WTC11 (cell line): ENCODE measurements around the gene MTSS2. TPM values are rescaled to one million over a fixed set of nuclear protein-coding genes. Genes with fewer than 3 reads are reported as not detected.

Experiments
- ATAC-seq: fragments of 200-7000 bp; cut with Tn5 transposase; 2 replicates; pipeline ENCODE4 v1.10.0; 2021; ENCODE audit warnings: mild to moderate bottlenecking, moderate library complexity
- CTCF ChIA-PET: fragments of 300-600 bp; sonication (Branson Sonifier 250); formaldehyde crosslinking; loops from one replicate; lab custom pipeline; 2021; ENCODE audit warnings: antibody characterized with exemption; lab: Charles Lee
- POLR2A ChIA-PET: fragments of 350-600 bp; sonication (Branson Sonifier 250); formaldehyde crosslinking; loops from one replicate; lab custom pipeline; 2021; ENCODE audit warnings: antibody characterized with exemption; lab: Charles Lee
- DNase-seq: peaks from one replicate; pipeline ENCODE4 v3.0.0; 2021; ENCODE audit warnings: low spot score
- H3K27ac Mint-ChIP-seq: 2 replicates; pipeline ENCODE4 v1.8.0; 2021; ENCODE audit warnings: mixed read lengths
- H3K27me3 Mint-ChIP-seq: 2 replicates; pipeline ENCODE4 v1.8.0; 2021; ENCODE audit warnings: low read depth, mild to moderate bottlenecking, moderate library complexity, mixed read lengths
- H3K36me3 Mint-ChIP-seq: 2 replicates; pipeline ENCODE4 v1.8.0; 2021; ENCODE audit warnings: mixed read lengths
- H3K4me1 Mint-ChIP-seq: 2 replicates; pipeline ENCODE4 v1.8.0; 2022; ENCODE audit warnings: mixed read lengths
- H3K4me3 Mint-ChIP-seq: 2 replicates; pipeline ENCODE4 v1.8.0; 2021; ENCODE audit warnings: mild to moderate bottlenecking, moderate library complexity, mixed read lengths
- H3K9me3 Mint-ChIP-seq: 2 replicates; pipeline ENCODE4 v1.8.0; 2021; ENCODE audit warnings: mixed read lengths
- AFF4 ChIP-seq: sonication (generic); formaldehyde crosslinking; IDR thresholded peaks from 2 replicates; pipeline ENCODE4 v1.8.1; 2023; ENCODE audit warnings: mild to moderate bottlenecking, missing genetic modification reagents, borderline replicate concordance
- E2F1 ChIP-seq: sonication (generic); formaldehyde crosslinking; IDR thresholded peaks from 2 replicates; pipeline ENCODE4 v1.8.0; 2022; ENCODE audit warnings: mild to moderate bottlenecking, missing genetic modification reagents
- FOXK1 ChIP-seq: sonication (generic); formaldehyde crosslinking; IDR thresholded peaks from 2 replicates; pipeline ENCODE4 v1.8.0; 2022; ENCODE audit warnings: mild to moderate bottlenecking, moderate library complexity, missing genetic modification reagents
- FOXP4 ChIP-seq: sonication (generic); formaldehyde crosslinking; IDR thresholded peaks from 2 replicates; pipeline ENCODE4 v1.8.0; 2022; ENCODE audit warnings: mild to moderate bottlenecking, missing genetic modification reagents
- GABPB1 ChIP-seq: sonication (generic); formaldehyde crosslinking; IDR thresholded peaks from 2 replicates; pipeline ENCODE4 v1.8.1; 2023; ENCODE audit warnings: mild to moderate bottlenecking, missing genetic modification reagents
- MYBL2 ChIP-seq: sonication (generic); formaldehyde crosslinking; IDR thresholded peaks from 2 replicates; pipeline ENCODE4 v1.8.1; 2023; ENCODE audit warnings: mild to moderate bottlenecking, moderate library complexity, missing genetic modification reagents
- NFE2L1 ChIP-seq: sonication (generic); formaldehyde crosslinking; IDR thresholded peaks from 2 replicates; pipeline ENCODE4 v1.8.1; 2023; ENCODE audit warnings: missing genetic modification reagents
- PREB ChIP-seq: sonication (generic); formaldehyde crosslinking; IDR thresholded peaks from 2 replicates; pipeline ENCODE4 v1.8.1; 2022; ENCODE audit warnings: mild to moderate bottlenecking, missing genetic modification reagents, moderate library complexity, borderline replicate concordance
- PRRX2 ChIP-seq: fragments of 250-450 bp; sonication (Bioruptor Pico); IDR thresholded peaks from 2 replicates; pipeline ENCODE4 v1.8.0; 2021; ENCODE audit warnings: mild to moderate bottlenecking
- SP1 ChIP-seq: sonication (generic); formaldehyde crosslinking; conservative IDR thresholded peaks from 2 replicates; pipeline ENCODE4 v1.8.1; 2022; ENCODE audit warnings: missing genetic modification reagents
- TEAD1 ChIP-seq: sonication (generic); formaldehyde crosslinking; IDR thresholded peaks from 2 replicates; pipeline ENCODE4 v1.8.0; 2022; ENCODE audit warnings: mild to moderate bottlenecking, missing genetic modification reagents
- USF1 ChIP-seq: sonication (generic); formaldehyde crosslinking; IDR thresholded peaks from 2 replicates; pipeline ENCODE4 v1.8.0; 2022; ENCODE audit warnings: mild to moderate bottlenecking, missing genetic modification reagents
- ZNF219 ChIP-seq: sonication (generic); formaldehyde crosslinking; IDR thresholded peaks from 2 replicates; pipeline ENCODE4 v1.8.0; 2023; ENCODE audit warnings: missing genetic modification reagents, mild to moderate bottlenecking, borderline replicate concordance
- ZNF425 ChIP-seq: fragments of 250-450 bp; sonication (Bioruptor Pico); conservative IDR thresholded peaks from 2 replicates; pipeline ENCODE4 v1.9.0; 2021; ENCODE audit warnings: mild to moderate bottlenecking
- ZNF512 ChIP-seq: sonication (generic); formaldehyde crosslinking; IDR thresholded peaks from 2 replicates; pipeline ENCODE4 v1.8.1; 2022; ENCODE audit warnings: missing genetic modification reagents, borderline replicate concordance
- total RNA-seq: library from RNA; stranded (reverse); gene quantifications from 3 replicates; pipeline ENCODE4 v1.2.3, GENCODE V29; 2021

MTSS2 gene
- total RNA-seq, 1 experiment from 2014 or later = 28.3 TPM

- 0 out of 2 replicates have a peak, but pooled peaks have one; percentile 32 for TF ChIP-seq FOXP4 (CRISPR knock-in tag)
- no peak for TF ChIP-seq TEAD1
- TF ChIP-seq ZNF512 = no peak
- peak; percentile 89 for TF ChIP-seq USF1
- peak; percentile 61 for TF ChIP-seq SP1 (CRISPR knock-in tag)
- no peak for TF ChIP-seq PRRX2 (CRISPR knock-in tag)
- TF ChIP-seq ZNF425 (CRISPR knock-in tag) = no peak
Observed at GRCh38 chr16:70685938-70686375, at the start of gene MTSS2 (continued).

- POLR2A ChIA-PET = interaction anchor here (0.8 to 1.3 kb wide), 2 partner anchors 20 to 66 kb away, joined by 3 to 4 read pairs; partner anchors contain the start of gene VAC14
Observed at GRCh38 chr16:70735141-70735979, 49.5 kb upstream of the MTSS2 start.

GRCh38 chr16:70734522-70735095, 48.8 kb upstream of the MTSS2 start:
- Mint-ChIP-seq H3K4me3 (no peak overlapping the region), H3K27ac (no peak overlapping the region; the same call in 1 of the 2 replicates), H3K4me1 (peaks cover 21% of the 10 kb centered on the region), H3K27me3 (no peaks in the 10 kb centered on the region), H3K36me3 (peaks cover 4% of the 10 kb centered on the region), H3K9me3 (no peaks in the 10 kb centered on the region)
- DNase-seq (no peak), ATAC-seq (no peak)
- POLR2A ChIA-PET = interaction anchor here (0.6 to 1.3 kb wide), 3 partner anchors 15 to 66 kb away, joined by 3 to 4 read pairs (median 4); partner anchors contain the start of gene VAC14
- CTCF ChIA-PET = interaction anchor here (1.1 to 3.0 kb wide), 3 partner anchors 20 to 47 kb away, joined by 4 to 20 read pairs (median 10); no protein-coding TSS in a partner anchor
- TF ChIP-seq AFF4 (CRISPR knock-in tag) = no peak
- no peak for TF ChIP-seq NFE2L1 (CRISPR knock-in tag)
- TF ChIP-seq PREB = no peak
- no peak for TF ChIP-seq ZNF219
- no peak for TF ChIP-seq FOXK1

More at GRCh38 chr16:70735141-70735979, 49.5 kb upstream of the MTSS2 start:
- no peaks in the 10 kb centered on the region for H3K9me3 Mint-ChIP-seq
- TF ChIP-seq E2F1 (CRISPR knock-in tag) (no peak), GABPB1 (CRISPR knock-in tag) (no peak), MYBL2 (CRISPR knock-in tag) (no peak)
- no peaks in the 10 kb centered on the region for H3K27me3 Mint-ChIP-seq
- no peak overlapping the region for H3K4me3 Mint-ChIP-seq
- CTCF ChIA-PET = interaction anchor here (0.6 to 3.0 kb wide), 4 partner anchors 21 to 55 kb away, joined by 3 to 20 read pairs (median 7); no protein-coding TSS in a partner anchor
- ATAC-seq (peak; percentile 51), DNase-seq (peak; percentile 33)
- H3K4me1 Mint-ChIP-seq = peaks cover 21% of the 10 kb centered on the region
- peaks cover 4% of the 10 kb centered on the region for H3K36me3 Mint-ChIP-seq
- peak overlapping the region; percentile 63; the same call in 1 of the 2 replicates for H3K27ac Mint-ChIP-seq
